Measurements from ENCODE around the gene MROH8.

Gene MROH8

DNA sequence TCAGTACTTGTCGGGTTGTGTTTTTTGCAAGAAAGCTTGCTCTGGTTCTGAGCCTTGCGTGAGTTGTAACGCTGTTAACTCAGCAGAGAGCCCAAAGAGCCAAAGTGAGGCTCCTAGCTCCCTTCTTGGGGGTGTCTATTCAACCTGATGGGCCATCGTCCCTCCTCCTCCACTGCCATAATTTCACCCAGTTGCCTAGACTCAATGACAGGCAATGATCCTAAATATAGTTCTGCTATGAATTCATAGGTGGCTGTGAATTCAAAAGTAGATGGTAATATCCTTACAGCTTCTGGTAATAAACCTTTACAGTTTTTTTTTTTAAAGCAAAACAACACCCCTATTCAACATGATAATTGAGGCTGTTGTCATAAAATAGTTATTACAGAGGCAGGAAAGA is 42.7 kb upstream of the MROH8 start:
- H3K27ac ChIP-seq (ENCODE audit: extremely low read depth, low read depth, low read length), result no peak overlapping the region
- no peak overlapping the region for H3K4me3 ChIP-seq (ENCODE audit: low read depth, low read length)
- ChIA-PET POLR2A (no interaction called here), CTCF (interaction anchor here (0.8 kb wide), 1 partner anchor 19 kb away, joined by 3 read pairs; no protein-coding TSS in a partner anchor)
- peaks cover 32 to 88% of the 10 kb centered on the region in 2 experiments; a peak in 2 of 3 replicates for H3K36me3 ChIP-seq (ENCODE audit: control insufficient read depth in 2 of 2, insufficient read depth in 1 of 2, low read length in 2 of 2)
- no peaks in the 10 kb centered on the region for H3K9me3 ChIP-seq (ENCODE audit: control insufficient read depth, insufficient read depth, low read depth, low read length)
- no peak for TF ChIP-seq ZBTB20 (tag by site-specific recombination; IDR thresholded peaks at IDR 0.05)
- no peaks in the 10 kb centered on the region for H3K4me1 ChIP-seq (ENCODE audit: control insufficient read depth, insufficient read depth, low read length)

DNA sequence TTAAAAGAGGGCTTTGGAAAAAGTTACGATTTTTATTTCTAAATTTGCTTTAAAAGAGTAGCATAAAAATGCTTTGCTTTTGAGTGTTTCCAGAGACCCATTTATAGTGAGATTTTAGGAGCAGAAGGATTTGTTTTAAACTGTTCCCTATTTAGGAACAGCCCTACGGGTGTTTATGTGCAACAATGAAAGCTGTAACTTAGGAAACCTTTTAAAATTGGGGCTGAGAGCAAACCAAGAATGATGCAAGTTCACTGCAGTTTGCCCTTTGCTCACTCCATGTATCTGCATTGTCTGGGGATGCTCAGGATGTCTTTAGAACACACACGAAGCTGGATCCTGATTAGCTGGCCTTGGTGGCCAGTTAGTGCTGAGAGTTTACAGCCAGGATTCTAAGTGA is 41.4 kb upstream of the MROH8 start:
- H3K9me3 ChIP-seq (ENCODE audit: control insufficient read depth, insufficient read depth, low read depth, low read length), result no peaks in the 10 kb centered on the region
- no peak overlapping the region for H3K27ac ChIP-seq (ENCODE audit: extremely low read depth, low read depth, low read length)
- H3K4me3 ChIP-seq (ENCODE audit: low read depth, low read length), result no peak overlapping the region
- POLR2A ChIA-PET, result no interaction called here
- H3K36me3 ChIP-seq (ENCODE audit: control insufficient read depth in 2 of 2, insufficient read depth in 1 of 2, low read length in 2 of 2), result peaks cover 33 to 84% of the 10 kb centered on the region in 2 experiments
- CTCF ChIA-PET, result interaction anchor here (1.6 kb wide), 1 partner anchor 18 kb away, joined by 9 read pairs; no protein-coding TSS in a partner anchor
- TF ChIP-seq ZNF426 (tag by site-specific recombination; IDR thresholded peaks at IDR 0.05), result no peak
- TF ChIP-seq RBAK (tag by site-specific recombination; IDR thresholded peaks at IDR 0.05), result no peak
- TF ChIP-seq SCRT1 (tag by site-specific recombination; IDR thresholded peaks at IDR 0.05; ENCODE audit: borderline replicate concordance), result no peak
- no peak for TF ChIP-seq ZBTB48 (tag by site-specific recombination; IDR thresholded peaks at IDR 0.05)
- no peak for TF ChIP-seq OSR2 (tag by site-specific recombination; IDR thresholded peaks at IDR 0.05)
- TF ChIP-seq, protein P1, sequence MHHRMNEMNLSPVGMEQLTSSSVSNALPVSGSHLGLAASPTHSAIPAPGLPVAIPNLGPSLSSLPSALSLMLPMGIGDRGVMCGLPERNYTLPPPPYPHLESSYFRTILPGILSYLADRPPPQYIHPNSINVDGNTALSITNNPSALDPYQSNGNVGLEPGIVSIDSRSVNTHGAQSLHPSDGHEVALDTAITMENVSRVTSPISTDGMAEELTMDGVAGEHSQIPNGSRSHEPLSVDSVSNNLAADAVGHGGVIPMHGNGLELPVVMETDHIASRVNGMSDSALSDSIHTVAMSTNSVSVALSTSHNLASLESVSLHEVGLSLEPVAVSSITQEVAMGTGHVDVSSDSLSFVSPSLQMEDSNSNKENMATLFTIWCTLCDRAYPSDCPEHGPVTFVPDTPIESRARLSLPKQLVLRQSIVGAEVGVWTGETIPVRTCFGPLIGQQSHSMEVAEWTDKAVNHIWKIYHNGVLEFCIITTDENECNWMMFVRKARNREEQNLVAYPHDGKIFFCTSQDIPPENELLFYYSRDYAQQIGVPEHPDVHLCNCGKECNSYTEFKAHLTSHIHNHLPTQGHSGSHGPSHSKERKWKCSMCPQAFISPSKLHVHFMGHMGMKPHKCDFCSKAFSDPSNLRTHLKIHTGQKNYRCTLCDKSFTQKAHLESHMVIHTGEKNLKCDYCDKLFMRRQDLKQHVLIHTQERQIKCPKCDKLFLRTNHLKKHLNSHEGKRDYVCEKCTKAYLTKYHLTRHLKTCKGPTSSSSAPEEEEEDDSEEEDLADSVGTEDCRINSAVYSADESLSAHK (tag by site-specific recombination; IDR thresholded peaks at IDR 0.05), result peak; percentile 43; the same call in 1 of the 2 replicates
- no peak for TF ChIP-seq REST (tag by site-specific recombination; IDR thresholded peaks at IDR 0.05)
- no peak for TF ChIP-seq ZNF366 (tag by site-specific recombination; conservative IDR thresholded peaks at IDR 0.05)
- no peaks in the 10 kb centered on the region for H3K4me1 ChIP-seq (ENCODE audit: control insufficient read depth, insufficient read depth, low read length)

DNA sequence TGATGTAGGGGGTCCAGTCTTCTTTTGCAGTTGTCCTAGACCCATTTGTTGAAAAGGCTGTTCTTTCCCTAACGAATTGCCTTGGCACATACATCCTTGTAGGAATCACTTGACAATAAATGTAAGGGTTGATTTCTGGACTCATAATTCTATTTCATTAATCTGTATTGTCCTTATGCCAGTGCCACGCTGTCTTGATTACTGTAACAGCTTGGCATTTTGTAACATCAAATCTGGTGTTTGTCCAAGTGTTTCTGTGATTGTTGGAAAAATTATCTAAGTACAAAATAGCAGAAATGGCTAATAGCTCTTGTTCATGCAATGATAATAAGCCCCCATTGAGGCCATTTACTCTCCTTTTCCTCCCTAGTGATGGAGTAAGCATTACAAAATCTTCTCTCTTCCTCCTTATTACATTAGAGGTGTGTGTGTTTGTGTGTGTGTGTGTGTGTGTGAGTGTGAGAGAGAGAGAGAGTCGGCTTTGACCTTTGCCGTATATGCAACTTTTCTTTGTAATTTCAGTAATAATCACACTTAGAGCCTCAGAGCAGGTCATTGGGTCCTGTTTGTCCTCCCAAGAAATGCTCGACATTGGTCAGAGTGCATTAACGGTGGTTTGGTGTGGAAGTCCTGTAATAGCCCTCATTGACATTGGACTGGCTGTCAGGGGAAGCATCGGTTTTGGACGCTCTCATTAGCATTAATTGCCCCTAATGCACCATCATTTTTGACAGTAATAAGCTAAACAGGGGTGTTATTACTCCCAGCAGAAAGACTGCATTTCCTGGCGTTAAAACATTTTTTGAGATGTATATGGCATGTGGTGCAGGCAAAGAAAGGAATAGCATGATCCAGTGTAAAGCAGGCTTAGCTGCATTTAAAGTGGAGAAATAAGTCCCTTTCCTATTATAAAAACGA is 40.7 kb upstream of the MROH8 start:
- POLR2A ChIA-PET, result no interaction called here
- Histone ChIP-seq H3K4me1 (ENCODE audit: control insufficient read depth, insufficient read depth, low read length) (no peaks in the 10 kb centered on the region), H3K36me3 (ENCODE audit: control insufficient read depth in 2 of 2, insufficient read depth in 1 of 2, low read length in 2 of 2) (peaks cover 40 to 83% of the 10 kb centered on the region in 2 experiments), H3K9me3 (ENCODE audit: control insufficient read depth, insufficient read depth, low read depth, low read length) (no peaks in the 10 kb centered on the region), H3K27ac (ENCODE audit: extremely low read depth, low read depth, low read length) (no peak overlapping the region), H3K4me3 (ENCODE audit: low read depth, low read length) (no peak overlapping the region)
- CTCF ChIA-PET, result interaction anchor here (1.6 kb wide), 1 partner anchor 17 kb away, joined by 9 read pairs; no protein-coding TSS in a partner anchor
- TF ChIP-seq ZSCAN23 (tag by site-specific recombination; IDR thresholded peaks at IDR 0.05) (no peak), HOXD13 (CRISPR knock-in tag; IDR thresholded peaks at IDR 0.05; ENCODE audit: borderline replicate concordance) (no peak), ZNF10 (tag by site-specific recombination; IDR thresholded peaks at IDR 0.05) (no peak), IKZF3 (tag by site-specific recombination; IDR thresholded peaks at IDR 0.05) (no peak), MYNN (tag by site-specific recombination; IDR thresholded peaks at IDR 0.05; ENCODE audit: borderline replicate concordance) (no peak), ZFP41 (tag by site-specific recombination; IDR thresholded peaks at IDR 0.05; ENCODE audit: borderline replicate concordance) (no peak), ZBTB20 (tag by site-specific recombination; IDR thresholded peaks at IDR 0.05) (no peak), ZNF621 (tag by site-specific recombination; IDR thresholded peaks at IDR 0.05) (no peak), ZFP3 (tag by site-specific recombination; IDR thresholded peaks at IDR 0.05; ENCODE audit: low read depth) (no peak), ZNF561 (tag by site-specific recombination; IDR thresholded peaks at IDR 0.05; ENCODE audit: borderline replicate concordance) (no peak), ZNF530 (tag by site-specific recombination; IDR thresholded peaks at IDR 0.05; ENCODE audit: low read depth) (no peak), TRIM28 (IDR thresholded peaks at IDR 0.05; ENCODE audit: borderline replicate concordance, low read length) (no peak), ZNF747 (tag by site-specific recombination; IDR thresholded peaks at IDR 0.05) (no peak), ZNF48 (tag by site-specific recombination; IDR thresholded peaks at IDR 0.05) (no peak)
- TF ChIP-seq, protein P1 (tag by site-specific recombination; IDR thresholded peaks at IDR 0.05), result no peak
